ENCODE data around the gene CD59.
"Not testable (repeated sequence)": the region's sequence is repeated elsewhere in the genome, so short reads cannot be mapped to it uniquely, and the experiment has no call there.

DNA sequence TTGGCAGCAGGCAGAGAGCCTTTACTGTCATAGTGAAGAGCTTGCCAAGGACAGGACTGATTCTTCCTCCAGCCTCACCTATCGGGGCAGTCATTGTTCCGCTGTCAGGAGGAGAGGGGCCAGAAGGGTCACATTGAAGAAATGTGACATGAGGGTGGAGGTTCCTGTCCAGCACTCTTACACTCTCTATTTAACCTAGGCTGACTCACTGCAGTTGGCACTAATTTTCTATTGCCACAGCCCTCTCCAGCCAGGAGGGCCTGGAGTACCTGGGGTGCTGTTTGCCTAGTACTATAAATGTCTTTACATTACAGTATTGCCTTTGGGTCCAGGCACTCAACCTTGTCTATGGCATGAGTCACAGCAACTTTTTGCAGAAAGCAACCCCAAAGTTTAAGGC lies 28.4 kb downstream of the CD59 start:
- TF ChIP-seq POLR2AphosphoS5 (IDR thresholded peaks at IDR 0.05; ENCODE audit: insufficient read depth in 1 of 2, low read depth in 1 of 2), result not testable (repeated sequence)
- TF ChIP-seq, protein P1, sequence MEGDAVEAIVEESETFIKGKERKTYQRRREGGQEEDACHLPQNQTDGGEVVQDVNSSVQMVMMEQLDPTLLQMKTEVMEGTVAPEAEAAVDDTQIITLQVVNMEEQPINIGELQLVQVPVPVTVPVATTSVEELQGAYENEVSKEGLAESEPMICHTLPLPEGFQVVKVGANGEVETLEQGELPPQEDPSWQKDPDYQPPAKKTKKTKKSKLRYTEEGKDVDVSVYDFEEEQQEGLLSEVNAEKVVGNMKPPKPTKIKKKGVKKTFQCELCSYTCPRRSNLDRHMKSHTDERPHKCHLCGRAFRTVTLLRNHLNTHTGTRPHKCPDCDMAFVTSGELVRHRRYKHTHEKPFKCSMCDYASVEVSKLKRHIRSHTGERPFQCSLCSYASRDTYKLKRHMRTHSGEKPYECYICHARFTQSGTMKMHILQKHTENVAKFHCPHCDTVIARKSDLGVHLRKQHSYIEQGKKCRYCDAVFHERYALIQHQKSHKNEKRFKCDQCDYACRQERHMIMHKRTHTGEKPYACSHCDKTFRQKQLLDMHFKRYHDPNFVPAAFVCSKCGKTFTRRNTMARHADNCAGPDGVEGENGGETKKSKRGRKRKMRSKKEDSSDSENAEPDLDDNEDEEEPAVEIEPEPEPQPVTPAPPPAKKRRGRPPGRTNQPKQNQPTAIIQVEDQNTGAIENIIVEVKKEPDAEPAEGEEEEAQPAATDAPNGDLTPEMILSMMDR (IDR thresholded peaks at IDR 0.05), result not testable (repeated sequence)
